CD4-positive, alpha-beta T cell treated with Interferon gamma for 1 hour (primary cell): ENCODE data around the gene GFOD1.
"Not testable (repeated sequence)": the region's sequence is repeated elsewhere in the genome, so short reads cannot be mapped to it uniquely, and the experiment has no call there.

Experiments
- DNase-seq: peaks from one replicate; pipeline ENCODE4 v3.0.0-alpha.2; 2020

Gene GFOD1

DNA sequence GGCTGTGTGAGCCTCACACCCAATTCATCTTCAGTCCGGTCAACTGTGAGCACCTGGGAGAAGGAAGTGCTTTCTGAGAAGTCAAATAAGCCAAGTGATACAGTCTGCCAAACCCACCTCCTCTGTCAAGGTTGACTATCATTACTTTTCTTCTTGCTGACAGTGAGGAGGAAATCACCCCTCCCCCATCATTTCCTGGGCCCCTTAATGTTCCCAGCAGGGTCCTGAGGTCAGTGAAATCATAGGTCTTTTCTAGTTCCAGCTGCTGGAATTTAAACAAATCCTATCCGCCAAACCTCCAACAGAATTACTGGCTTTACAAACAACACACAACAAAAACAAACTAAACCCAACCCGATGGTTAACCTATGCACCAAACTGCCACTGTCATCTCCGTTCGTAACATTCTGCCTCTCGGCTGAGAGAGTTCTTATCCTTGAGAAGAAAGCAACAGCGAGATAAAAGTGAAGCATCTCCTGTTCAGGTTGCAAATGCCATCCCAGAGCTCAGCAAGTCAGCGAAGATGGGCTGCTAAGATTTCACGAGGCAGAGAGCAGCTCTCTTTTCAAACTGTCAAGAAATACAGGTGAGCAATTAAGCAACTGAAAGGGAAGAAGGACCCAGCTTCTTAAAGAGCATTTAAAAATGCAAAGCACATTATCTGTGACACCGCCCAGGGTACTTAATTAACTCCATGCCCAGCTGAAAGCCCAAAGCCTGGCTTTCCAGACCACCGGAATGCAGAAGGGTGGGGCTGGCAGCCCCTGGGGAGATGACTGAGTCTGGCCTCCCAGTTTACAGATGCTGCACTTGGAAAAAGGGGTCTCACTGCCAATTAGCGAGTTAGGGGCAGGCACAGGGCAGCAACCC is 24.7 kb downstream of the GFOD1 start:
- no peak for DNase-seq

DNA sequence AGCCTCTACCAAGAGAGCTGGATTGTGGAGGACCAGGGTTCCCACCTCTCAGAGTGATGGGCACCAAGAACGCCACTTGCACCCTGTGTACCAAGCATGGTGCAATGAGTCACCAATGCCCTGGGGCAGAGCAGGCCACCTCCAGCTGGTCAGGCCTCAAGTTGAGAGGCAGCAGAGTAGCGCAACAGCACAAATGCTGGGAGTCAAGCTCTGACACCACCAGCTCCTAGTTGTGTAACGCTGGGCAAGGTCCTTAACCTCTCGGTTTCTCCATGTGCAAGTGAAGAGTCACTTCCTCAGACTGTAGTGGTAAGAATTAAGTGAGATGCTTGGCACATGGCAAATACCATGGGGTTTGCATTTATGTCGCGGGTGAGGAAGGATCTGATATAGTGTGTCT is 25.6 kb downstream of the GFOD1 start:
- DNase-seq = peak; percentile 70

DNA sequence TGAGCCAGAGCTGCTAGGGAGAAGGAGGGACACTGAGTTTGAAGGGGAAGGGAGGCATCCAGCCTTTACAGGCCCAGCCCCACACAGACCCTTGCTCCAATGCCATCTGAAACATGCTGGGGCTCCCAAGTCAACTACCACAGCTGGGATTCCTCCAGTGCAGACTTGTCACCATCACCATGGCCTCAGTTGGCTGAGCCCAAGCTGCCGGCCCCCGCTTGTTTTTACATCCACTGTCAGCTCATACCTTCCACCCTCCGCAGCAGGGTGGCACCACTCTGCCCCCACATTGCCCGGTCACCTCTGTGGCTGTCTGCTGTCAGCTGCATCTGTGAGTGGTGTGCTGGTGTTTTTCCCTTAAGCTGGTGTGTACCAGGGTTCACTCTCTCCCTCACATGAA is 26.1 kb downstream of the GFOD1 start:
- DNase-seq = no peak

DNA sequence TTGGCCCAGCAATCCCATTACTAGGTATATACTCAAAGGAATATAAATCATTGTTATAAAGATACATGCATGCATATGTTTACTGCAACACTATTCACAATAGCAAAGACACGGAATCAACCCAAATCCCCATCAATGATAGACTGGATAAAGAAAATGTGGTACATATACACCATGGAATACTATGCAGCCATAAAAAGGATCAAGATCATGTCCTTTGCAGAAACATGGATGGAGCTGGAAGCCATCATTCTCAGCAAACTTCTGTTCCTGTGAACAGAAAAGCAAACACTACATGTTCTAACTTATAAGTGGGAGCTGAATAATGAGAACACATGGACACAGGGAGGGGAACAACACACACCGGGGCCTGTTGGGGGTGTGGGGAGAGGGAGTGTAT is 27.1 kb downstream of the GFOD1 start:
- DNase-seq = not testable (repeated sequence)

DNA sequence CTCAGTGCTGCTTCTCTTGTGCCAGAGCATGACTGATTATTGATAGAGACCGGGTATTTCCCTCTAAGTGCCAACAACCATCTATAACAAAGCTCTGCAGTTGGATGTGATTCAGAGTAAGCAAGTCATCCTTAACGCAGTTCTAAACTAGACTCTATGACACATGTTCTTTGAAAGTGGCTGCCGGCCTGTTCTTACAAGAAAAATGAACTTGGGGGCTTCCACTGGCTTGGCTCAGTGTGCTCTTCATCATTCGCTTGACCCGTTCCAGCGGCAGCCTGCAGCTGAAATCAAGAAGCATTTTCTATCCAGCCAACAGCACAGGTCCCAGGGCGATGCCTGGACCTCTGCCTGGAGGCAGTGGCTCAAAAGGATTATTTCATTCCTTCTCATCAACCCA is 29.8 kb downstream of the GFOD1 start:
- no peak for DNase-seq

DNA sequence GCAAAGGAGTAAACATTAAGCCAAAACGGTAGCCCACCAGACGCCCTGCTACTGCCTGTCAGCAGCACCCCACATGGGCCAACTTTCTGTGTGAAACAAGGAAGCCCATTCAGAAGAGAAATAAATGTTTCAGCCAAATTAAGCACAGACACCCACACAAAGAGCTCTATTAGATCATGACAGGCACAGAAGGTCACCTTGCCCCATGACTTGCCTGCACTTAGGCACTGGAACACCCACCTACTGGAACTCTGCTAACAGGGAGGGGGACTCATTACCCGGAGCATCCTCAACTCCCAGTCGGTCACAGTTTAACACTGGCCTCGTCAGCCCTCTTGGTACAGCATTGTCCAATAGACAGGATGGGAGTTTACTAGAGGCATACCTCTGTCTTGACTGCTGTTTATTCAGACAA is 31.8 kb downstream of the GFOD1 start:
- DNase-seq = no peak

DNA sequence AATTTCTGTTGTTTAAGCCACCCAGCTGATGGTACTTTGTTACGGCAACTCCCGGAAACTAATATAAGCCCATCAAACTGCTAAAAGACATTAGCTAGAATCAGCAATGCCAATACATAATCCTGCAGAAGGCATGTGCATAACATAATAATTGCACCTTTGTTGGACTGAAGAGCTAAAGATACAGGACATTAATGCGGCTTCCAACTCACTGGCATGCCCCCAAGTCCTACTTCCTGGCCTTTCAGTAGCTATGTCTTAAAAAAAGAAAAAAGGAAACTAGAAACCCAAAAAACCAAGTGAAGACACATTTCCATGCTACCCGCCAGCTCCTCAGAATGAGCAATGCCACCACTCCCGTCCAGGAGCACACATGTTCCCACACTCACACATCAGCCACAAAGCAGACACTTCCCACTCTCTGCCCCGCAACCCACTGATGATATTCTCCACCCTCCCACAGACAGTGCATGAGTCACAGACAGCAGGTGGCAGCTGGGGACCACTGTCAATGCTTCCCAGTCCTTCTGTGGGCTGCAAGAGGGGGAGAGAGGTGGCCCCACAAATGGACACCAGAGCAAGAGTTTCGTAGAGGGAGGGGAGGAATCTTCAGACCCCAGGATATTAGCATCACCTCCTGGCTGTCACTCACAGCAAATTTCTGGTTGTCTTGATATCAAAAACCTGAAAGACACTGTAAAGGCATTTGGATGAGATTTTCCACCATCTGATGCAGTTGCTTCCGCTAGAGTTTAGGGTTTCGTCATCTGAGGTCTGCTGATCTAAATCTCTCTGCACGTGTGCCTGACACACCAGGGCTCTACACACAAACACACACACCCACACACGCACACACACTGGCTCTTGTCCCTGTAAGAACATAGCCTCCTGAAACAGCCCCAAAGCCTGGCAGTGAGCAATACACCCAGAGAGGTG is 32.8 kb downstream of the GFOD1 start:
- DNase-seq = peak; percentile 76

DNA sequence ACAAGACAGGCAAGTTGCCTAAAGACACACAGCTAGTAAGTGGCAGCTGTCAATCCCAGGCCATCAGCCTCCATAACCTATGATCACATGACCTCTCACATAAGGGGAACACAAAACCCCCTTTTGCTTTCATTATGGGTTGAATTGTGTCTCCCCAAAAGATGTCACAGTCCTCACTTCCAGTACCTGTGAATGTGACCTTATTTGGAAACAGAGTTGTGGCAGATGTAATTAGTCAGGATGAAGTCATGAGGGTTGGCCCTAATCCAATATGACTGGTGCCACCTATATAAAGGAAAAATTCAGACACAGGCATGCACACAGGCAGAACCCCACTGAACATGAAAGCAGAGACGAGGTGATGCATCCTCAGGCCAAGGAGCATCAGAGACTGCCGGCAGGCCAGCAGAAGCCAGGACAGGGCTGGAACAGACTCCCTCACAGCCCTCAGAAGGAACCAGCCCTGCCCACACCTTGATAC is 33.6 kb downstream of the GFOD1 start:
- no peak for DNase-seq

DNA sequence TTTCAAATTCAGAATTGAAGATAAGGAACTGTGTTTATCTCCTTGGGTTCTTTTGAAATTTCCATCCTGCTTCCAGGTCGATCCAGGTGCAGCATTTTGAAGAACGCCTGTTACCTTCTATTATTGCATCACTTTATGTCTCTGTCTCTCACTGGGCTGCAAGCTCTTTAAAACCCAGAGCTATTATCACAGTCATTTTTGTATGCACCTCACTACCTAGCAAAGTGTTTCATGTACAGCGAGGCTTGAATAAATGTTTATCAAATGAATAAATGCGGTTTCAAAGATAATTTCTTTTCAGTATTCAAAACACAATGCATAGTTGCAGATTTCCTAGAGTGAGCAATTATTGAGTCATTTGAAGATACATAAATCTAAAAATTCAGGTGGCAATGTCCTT is 34.2 kb downstream of the GFOD1 start:
- DNase-seq = no peak

DNA sequence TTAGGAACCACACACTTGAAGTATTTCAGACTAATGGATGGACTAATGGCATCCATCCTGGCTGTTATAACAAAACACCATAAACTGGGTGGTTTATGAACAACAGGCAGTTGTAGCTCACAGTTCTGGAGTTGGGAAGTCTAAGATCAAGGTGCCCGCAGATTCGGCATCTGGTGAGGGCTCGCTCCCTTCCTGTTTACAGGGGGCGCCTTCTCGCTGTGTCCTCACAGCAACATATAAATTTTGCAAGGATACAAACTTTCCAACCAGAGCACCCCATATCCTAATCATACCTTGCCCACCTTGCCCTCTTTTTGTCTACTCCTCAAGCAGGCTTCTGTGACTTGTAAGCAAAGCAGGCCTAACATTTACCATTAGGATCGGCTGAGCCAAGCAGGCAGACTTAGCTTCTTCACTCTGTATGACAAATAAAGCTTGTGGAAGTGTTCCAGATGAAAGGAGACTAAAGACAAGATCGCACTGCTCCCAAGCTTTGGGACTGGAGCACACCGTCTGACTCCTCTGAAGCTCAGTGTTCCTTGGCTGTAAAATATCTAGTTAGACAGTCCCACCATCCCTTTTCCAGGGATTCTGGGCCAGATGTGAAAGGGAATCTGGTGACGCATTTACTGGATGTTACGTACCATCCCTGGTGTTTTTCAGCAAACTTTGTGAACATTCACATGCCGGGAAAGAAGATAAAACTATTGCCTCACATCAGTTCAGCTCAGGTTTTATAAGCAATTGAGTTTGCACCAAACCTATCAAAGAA is 34.9 kb downstream of the GFOD1 start:
- no peak for DNase-seq

DNA sequence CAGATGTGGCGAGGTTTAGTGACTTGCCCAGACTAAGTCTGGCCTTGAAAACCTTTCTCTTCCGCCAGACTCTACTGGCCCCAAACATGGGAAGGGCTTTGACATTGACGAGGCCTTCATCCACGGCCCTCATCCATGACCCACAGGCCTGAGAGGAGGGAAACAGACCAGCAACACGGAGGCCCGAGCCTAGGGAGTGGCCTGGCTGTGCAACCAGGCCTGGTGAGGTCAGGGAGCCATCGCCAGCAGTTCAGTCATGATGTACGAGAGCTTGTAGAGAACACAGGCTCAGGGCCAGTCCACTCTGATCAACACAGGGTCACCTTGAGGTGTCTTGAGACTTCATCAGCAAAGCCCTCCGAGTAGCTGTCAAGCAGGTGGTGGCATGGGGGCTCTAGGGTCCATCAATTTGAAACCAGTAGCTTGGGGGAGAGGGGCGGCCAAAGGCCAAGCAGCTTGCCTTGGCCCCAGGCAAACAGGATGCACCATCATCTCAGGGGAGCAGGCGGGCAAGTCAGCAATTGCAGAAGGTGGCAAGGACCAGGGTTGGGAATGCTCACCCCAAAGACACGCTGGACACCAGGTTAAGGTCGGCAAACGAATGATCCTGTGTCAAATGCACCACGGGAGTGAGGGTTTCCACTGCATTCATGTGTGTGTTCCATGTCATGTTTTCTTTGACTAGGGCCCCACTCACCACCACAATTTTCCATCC is 36.1 kb downstream of the GFOD1 start:
- no peak for DNase-seq

DNA sequence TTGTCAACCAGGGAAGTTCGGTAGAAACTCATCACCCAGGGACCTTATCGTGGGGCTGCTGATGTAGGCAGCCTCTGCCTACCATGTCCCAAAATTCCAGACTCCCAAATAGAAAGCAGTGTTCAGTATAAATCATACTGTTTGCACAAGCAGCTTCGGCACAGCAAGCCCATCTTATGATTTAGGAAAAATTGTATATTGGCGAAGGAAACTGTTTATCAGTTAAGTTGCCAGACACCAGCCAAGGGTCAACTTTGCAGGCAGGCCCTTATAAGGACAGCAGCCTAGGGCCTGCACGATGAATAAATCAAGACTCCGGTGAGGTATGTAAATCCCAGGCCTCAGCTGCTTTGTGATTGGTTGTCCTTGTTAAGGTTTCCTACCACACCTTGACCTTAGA is 36.8 kb downstream of the GFOD1 start:
- no peak for DNase-seq

DNA sequence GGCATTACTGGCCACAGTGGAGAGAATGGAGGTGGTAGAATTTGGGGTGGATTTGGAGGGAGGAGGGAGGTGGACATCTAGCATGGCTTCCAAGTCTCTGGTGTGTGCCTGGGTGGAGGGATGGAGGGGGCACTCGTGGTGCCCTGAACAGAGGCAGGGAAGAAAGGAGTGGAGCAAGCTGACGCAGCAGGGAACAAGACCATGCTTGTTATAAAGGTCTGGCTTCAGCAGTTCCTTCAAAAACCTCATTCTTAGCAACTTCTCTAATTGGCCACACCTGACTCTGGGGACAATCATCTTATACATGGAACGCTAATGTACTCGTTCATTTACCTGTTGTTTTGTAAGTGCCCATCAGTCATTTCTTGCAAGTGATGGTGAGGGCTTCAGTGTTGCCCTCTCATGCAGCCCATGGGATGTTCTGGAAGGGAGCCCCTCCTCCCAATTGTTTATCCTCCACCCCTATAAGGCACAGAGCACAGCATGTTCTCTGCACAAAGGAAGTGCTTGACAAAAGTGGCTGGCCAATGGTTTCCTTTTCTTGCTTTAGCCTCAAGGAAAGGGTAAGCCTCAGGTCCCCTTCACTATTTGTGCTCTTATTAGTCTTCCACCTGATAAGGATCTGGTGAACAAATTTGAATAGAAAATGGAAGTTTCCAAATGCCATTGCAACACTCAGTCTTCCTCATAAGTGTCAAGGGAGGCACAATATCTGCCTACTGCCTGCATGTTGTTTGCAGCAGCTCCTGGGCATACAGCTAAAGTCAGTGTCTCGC is 39.3 kb downstream of the GFOD1 start:
- DNase-seq = no peak

DNA sequence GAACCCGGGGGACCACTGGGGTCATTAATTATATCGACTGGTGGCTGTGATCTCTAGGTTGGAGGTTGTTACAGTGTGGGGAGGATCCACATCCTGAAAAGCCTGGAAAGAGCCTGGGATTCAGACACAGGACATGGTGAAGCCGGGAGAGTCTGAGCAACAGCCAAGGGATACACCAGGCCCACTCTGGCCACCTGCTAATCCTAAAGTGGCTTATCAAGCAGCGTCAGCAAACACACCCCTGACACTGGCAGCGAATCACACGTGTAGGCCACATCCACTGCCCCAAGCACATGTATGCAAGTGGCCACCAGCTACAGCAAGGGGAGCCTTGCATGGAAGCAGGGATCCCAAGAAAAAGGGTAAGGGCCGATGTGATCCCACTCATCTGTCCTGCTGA is 41.0 kb downstream of the GFOD1 start:
- no peak for DNase-seq

DNA sequence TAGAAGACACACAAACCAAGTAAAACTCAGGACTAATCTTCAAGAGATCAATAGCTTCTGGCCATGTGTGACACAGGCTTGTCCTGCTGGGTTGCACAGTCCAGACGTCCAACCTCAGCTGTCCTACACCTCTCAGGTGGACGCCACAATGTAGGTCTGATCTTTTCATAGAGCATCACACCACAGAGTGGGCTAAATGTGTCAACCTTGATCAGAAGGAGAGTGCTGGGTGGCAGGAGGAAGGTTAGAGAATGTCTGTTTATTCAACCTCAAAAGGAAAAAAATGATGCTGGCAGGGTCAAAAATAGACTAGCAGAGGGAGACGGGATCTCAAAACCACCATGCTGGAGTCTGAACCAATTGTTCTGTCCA is 41.7 kb downstream of the GFOD1 start:
- DNase-seq = no peak

DNA sequence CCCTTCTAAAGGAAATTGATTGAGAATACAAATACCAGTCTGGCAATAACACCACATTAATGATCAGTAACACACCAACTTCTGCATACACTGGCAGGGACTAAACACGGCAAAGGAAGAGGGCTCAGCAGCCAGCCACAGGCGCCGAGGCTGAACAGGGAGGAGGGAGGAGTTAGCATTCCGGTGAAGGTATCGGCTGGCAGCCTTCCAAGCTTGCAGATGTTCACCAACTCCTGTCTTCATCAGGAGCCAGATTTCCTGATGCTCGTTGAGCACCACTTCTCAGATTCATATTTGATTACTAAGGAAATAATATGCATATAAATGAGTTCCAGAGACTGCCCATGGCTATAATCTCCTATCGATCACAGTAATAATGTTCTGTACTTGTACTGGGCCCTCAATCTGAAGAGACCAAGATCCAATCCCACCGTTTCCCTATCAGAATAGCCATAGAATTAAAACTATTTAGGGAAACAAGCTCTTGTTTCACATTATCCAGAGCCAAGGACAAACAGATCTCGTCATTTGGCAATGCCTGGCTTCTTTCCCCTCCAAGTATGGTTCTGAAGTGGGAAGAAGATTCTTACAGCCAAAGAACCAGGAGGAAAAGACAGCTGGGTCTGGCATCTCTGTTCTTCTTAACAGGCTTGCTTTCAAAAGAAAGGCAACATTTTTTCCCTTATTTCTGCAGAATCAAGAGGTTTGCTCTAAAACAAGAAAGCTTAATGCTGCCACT is 42.2 kb downstream of the GFOD1 start:
- DNase-seq = peak; percentile 36

DNA sequence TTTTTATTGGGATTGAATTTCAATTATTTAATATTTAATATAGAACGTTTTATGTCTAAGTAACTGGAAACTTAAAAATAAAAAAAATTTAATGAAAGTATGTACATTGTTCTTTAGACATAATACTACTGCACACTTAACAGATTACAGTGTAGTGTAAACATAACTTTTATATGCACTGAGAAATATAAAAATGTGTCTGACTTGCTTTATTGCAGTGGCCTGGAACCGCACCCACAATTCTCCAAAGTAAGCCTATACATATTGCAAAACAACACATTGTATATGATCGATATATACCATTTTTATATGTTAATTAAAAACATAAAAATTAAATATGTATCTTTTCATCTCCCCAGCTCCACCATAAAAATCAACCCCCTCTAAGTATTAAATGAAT is 42.8 kb downstream of the GFOD1 start:
- no peak for DNase-seq

DNA sequence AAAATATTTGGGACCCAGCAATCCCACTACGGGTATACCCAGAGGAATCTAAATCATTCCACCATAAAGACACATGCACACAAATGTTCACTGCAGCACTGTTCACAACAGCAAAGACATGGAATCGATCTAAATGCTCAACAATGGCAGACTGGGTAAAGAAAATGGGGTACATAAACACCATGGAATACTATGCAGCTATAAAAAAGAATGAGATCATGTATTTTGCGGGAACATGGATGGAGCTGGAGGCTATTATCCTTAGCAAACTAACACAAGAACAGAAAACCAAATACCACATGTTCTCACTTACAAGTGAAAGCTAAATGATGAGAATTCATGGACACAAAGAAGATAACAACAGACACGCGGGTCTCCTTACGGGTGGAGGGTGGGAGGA is 43.4 kb downstream of the GFOD1 start:
- DNase-seq = not testable (repeated sequence)

DNA sequence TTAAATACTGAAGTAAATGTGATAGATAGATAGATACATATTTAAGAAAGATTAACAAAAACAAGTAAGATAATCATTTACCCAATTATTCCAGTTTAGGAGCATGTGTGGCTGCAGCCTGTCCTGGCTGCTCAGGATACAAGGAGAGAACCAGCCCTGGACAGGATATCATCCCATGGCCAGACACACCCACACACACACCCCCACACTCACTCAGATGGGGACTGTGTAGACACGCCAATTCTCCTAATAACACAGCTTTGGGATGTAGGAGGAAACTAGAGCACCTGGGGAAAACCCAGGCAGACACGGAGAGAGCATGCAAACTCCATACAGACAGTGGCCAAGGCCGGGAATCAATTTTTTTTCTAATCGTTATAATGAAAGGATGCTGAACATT is 45.6 kb downstream of the GFOD1 start:
- no peak for DNase-seq

DNA sequence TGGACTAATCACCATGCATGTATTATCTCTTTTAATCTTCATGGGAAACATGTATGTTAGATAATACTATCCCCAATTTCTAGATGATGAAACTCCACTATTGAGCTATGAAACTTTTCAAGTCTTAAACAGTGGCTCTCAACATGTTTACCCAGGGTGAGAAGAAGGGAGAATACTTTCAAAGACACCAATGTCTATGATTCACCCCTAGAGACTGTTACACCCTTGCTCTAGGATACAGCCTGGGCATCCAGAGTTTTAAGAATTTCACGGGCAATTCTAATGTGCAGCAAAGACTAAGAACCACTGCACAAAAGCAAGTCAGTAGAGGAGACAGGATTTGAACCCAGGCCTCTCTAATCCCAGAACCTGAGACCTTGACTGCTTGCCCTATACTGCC is 47.8 kb downstream of the GFOD1 start:
- DNase-seq = no peak

DNA sequence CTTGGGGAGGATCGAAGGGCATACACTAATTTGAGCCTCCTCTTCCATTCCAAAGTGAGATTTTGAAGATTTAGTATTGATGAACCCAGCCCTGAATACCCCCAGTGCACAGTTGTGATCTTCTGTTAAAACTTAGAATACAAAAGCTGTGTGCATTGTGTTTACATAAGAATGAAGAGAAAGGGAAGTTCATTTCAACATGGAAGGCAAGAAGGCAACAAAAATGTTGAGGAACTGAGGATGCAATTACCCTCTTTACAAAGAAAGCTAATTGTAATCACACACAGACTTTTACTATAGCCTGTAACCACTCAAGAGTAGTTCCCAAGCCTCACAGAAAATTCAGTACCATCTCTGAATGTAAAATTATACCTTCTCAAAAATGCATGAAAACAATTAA is 49.3 kb downstream of the GFOD1 start:
- DNase-seq = no peak
